ENCODE results near the gene OPCML.

Gene OPCML

GRCh38 chr11:133015457-133015856 lies 516.8 kb downstream of the OPCML start:
- DNase-seq = no peak

DNA sequence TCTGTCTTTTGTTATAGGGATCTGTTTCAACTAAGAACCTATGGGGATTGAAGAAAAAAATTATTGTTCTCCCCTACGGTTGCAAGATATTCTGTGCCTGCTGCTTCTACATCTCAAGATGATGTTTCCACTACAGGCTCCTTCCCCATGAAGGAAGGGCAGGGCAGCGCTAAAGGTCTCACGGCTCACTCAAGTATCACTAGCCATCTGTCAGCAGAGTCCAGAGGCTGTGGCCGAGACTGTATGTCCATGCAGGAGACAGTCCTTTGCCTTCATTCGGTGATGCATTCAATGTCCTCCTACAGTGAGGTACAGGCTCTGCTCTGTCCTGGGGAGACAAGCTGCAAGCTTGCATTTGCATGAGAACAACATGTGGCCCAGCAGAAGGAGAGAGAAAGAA lies 518.0 kb downstream of the OPCML start:
- no peak for DNase-seq

DNA sequence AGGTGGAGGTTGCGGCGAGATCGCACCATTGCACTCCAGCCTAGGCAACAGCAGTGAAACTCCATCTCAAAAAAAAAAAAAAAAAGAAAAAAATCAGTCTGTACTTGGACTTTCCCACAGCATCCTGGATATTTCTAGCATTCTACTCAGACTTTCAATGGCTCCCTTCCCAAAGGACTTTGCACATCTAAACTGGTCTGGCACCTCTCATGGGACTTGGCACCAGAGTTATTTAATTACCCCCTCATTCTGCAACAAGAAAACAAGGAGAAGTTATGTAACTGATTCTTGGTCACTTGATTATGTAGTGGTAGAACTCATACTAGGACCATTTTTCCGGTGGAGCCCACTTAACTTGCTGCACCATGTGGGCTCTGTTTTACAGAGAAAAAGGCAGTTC lies 519.5 kb downstream of the OPCML start:
- DNase-seq = no peak

GRCh38 chr11:133011604-133012003 lies 520.7 kb downstream of the OPCML start:
- DNase-seq = no peak

DNA sequence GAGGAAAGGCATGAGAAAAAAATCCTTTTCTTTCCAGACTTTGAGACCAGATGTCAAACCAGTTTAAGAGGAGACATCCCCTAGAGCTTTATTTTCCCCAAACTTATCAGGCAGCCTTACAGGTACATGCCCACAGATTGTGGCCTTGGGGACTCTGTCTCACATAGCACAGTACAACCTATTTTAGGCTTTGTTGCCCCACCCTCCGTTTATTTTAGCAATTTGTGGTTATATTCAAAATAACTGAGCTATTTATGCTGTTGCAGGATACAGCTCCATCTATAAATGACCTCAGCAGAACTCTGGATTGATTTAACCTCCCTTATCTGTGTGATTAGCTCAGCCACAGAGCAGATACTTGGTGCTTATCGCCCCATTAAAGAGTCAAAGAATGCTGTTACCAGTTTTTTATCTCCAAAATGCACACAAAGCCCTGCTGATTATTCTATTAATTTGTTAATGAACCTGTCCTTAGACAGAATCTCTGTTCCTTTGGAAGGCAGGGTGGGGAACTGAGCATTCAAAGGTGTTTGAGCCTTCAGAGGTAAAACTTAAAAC lies 525.2 kb downstream of the OPCML start:
- no peak for DNase-seq

GRCh38 chr11:133004369-133004768 lies 527.9 kb downstream of the OPCML start:
- DNase-seq = no peak

- no peak for DNase-seq
These were observed 532.8 kb downstream of the OPCML start for GRCh38 chr11:132999516-132999915.

DNA sequence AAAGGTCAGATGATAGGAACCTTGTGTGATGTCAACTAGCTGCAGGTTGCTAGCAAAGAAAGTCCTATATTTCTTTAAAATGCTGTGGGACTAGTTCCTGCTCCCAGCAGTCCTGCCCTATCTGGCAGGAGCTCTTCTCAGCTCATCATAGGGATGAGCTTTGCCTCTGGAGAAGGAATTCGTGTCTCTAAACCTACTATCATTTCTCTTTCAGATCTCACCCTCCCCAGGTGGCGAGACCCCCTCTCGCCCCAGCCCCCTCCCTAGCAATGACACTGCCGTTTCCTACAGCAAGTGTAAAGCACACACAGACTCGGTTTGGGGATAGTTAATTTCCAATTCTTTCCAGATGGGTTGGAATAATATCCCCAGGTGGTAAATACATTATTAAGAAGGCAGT lies 533.3 kb downstream of the OPCML start:
- no peak for DNase-seq

DNA sequence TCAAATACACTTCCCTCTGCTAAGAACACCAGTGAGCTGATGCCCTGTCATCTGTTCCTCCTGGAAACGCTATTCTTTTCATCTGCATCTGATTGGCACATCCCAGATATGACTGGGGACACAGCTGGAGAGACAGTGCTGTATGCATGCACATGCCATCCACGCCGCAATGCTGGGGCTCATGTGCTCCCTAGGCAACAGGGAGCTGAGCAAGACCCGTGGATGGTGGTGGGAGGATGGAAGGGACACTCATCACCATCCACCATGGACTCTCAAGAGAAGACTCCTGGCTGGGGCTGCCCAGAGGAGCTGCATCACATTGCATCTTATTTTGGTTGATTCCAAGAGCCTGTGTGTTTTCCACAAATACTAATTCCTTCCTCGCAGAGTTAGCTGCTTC lies 534.9 kb downstream of the OPCML start:
- no peak for DNase-seq

DNA sequence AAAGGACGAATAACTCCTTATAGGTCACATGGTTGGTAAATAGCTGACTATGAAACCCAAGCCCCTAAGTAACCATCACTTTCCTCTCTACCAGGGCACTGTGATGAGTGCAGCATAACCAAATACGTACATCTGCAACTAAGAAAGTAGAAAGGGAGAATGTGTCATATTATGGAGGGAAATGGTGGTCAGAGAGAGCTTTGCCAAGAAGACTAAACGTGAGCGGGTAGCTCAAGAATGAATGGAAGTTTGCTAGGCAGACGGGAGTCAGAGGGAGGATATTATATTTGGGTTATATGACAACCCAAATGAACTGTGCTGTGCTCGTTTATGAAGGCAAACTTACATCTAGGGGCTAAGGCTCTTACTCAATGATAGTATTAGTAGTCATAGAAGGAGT lies 537.3 kb downstream of the OPCML start:
- DNase-seq = no peak

DNA sequence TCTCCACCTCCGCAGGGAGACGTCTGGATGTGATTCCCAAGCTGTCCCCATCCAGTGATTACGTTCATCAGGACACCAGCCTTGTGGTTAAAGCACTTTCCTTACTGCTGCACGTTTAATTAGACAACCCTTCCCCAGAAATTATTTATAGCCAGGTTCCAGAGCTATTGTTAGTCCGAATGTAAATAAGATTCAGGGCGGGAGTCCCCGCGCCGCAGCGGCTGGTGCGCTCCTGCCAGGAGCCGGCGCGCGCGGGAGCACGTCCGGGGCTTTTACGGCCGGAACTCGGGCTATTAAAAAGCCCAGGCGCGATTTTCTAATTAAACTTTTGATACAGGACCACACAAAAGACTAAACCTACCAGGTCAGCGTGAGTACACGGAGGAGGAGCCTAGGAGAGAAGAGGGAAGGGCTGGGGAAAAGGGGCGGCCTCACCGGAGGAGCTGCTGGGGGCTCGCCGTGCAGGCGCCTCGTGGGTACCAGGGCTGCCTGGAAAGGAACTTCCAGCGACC lies 538.3 kb downstream of the OPCML start:
- no peak for DNase-seq

DNA sequence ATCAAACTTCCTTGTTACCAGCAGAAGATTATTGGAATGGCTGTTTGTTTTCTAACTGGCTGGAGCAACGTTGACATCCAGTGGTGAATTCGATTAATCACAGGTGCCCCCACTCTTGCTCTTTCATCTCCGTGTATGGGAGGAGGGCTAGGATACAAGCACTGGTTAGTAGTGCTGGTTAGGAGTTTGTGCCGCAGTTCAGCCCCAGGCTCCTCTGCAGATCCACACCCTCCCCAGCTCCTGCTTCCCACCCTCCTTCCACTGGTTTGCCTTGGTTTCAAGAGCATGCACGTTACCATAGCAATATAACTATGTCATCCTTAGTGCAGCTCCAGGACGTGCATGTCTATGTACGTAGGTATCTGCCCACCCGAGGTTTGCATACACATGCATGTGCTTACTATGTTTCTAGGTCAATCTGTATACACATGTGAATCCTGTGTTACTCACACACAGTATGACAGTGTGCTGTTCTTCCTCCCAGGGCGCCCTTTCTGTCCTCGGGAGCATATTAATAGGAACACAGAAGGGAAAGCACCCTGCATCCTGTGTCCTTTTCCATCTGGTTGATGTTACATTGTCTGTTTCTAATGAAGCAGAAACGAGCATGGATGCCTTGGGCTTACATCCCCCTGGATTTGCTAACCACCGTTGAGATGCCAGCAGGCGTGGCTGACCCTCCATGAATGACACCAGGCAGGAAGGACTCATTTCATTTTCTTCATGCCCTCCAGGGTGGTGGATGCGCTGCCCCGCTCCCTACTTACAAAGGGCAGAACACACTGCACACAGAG lies 539.3 kb downstream of the OPCML start:
- no peak for DNase-seq

- no peak for DNase-seq
These were observed 543.9 kb downstream of the OPCML start for GRCh38 chr11:132988411-132988810.

DNA sequence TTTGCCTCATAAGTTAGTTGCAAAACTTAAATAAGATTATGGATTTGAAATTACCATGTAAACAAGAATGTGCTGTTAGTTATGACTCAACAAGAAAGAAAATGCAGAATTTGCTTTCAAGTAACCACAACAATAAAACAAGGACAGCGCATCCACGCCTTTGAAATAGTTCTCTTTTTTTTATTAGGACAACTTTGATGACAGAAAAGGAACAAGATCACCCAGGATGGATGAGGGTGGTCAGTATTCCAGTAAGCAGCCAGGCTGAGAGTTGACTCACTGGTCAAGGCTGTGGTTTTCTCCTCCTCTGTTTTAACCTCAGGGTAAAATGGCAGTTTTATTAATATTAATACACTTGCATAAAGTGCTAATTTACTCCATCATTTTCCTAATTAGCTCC lies 544.4 kb downstream of the OPCML start:
- DNase-seq = no peak

DNA sequence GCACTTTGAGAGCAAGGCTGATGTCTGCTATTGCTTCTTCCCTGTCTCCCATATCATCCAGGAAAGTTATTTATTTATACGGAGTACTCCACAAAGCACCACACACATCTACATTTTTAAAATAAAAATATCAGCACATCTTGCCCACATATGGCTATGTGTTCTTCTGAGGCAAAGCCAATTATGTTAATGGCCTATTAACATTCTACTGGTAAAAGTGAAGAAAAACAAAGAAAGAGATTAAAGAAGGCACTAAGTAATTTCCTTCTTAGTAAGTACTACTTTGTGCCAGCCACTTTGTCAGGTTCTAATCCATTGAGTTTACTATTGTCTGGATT lies 548.7 kb downstream of the OPCML start:
- no peak for DNase-seq

DNA sequence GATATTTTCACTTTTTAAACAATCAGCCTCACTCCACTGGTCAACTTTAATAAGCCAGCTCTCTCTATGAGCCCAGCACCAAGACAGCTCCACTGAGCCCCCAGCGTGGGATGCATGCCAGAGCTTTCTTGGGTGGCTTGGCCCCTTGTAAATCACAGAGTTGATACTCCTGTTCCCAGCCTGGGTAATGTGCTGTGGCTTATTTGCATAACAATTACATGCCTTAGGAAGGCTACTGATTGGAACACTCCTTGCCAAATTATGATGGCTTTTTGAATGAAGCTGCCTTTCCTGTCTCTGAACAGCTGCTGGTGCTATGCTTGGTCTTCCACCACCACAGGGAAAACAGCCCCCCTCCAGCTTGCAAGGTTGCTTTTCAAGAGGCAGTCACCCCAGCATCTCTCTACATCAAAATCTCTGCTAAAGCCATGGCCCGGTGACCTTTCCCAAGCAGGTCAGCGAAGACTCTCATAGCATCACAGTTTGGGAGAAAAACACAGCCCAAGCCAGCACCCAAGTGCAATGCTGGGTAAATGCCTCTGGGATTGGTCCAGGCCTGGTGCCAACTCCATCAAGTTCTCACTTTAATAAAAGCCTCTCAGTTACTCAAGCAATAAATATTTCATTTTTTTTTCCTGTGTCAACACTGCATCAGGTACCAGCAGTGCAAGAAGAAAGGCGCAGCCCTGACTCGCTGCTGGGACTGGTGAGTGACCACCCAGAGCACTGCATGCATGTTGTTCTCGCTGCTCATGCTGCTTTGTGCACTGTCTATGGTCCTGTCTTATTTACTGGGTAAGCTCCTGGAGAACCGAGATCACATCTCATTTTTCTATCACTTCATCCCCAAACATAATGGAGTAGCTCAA lies 549.3 kb downstream of the OPCML start:
- no peak for DNase-seq

GRCh38 chr11:132981131-132981956 lies 551.0 kb downstream of the OPCML start:
- no peak for DNase-seq

- no peak for DNase-seq
These were observed 551.6 kb downstream of the OPCML start for GRCh38 chr11:132980670-132981069.

- DNase-seq = no peak
These were observed 554.6 kb downstream of the OPCML start for GRCh38 chr11:132977746-132978145.

GRCh38 chr11:132977241-132977640 lies 555.1 kb downstream of the OPCML start:
- DNase-seq = no peak

- no peak for DNase-seq
These were observed 556.2 kb downstream of the OPCML start for GRCh38 chr11:132976115-132976514.

DNA sequence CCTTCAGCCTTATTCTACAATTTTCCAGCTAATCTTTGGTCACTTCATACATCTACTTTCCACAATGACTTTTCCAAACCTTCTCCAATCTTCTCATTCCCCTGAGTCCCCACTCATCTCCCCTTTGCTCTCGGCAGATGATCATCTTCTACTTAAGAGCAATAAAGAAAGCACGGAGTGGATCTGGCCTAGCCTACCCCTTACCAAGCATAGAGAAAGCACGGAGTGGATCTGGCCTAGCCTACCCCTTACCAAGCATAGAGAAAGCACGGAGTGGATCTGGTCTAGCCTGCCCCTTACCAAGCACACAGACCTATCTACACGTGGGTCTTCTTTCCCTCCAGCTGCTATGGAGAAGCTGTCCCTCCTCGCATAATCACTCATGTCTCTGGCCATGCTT lies 558.6 kb downstream of the OPCML start:
- DNase-seq = no peak

GRCh38 chr11:132972565-132972964 lies 559.7 kb downstream of the OPCML start:
- DNase-seq = no peak

All from stimulated activated CD4-positive, alpha-beta T cell treated with anti-CD3 and anti-CD28 coated beads, Interleukin-4, amount 100 ng/mL, for 4 hours (primary cell).